Nephron (organoid): ENCODE results near the gene RAD51D.

Source experiments
- H3K27ac Mint-ChIP-seq, 3 experiments: 2 replicates each; pipeline ENCODE4 v1.8.0; 2020; ENCODE audit warnings: mixed read lengths in 3 of 3, mild to moderate bottlenecking in 2 of 3, moderate library complexity in 1 of 3
- H3K27me3 Mint-ChIP-seq: 2 replicates; pipeline ENCODE4 v1.8.0; 2021; ENCODE audit warnings: low read depth, mild to moderate bottlenecking, moderate library complexity, mixed read lengths
- H3K36me3 Mint-ChIP-seq: 2 replicates; pipeline ENCODE4 v1.8.0; 2020; ENCODE audit warnings: low read depth, mixed read lengths
- H3K4me1 Mint-ChIP-seq: 2 replicates; pipeline ENCODE4 v1.8.0; 2020; ENCODE audit warnings: mixed read lengths
- H3K4me3 Mint-ChIP-seq, 3 experiments: 2 replicates each; pipeline ENCODE4 v1.8.0; 2020; ENCODE audit warnings: mild to moderate bottlenecking in 3 of 3, mixed read lengths in 3 of 3, moderate library complexity in 2 of 3
- H3K9me3 Mint-ChIP-seq: 2 replicates; pipeline ENCODE4 v1.8.0; 2020; ENCODE audit warnings: mixed read lengths
- CTCF ChIP-seq, 3 experiments: fragments of 200-600 bp; sonication (generic); IDR thresholded peaks; one replicate each; pipeline ENCODE4 v1.5.0; 2021; ENCODE audit warnings: antibody characterized with exemption in 3 of 3; ENCODE audit not compliant: unreplicated experiment in 3 of 3

The RAD51D gene

GRCh38 chr17:35119370-35120165, at the start of gene RAD51D:
TSS of gene RAD51D (minus strand) at chr17:35119860. CDS start at chr17:35119613, 247 bp downstream.
- Mint-ChIP-seq H3K9me3 (no peaks in the 10 kb centered on the region), H3K27me3 (peaks cover 12% of the 10 kb centered on the region), H3K4me1 (no peaks in the 10 kb centered on the region), H3K36me3 (no peaks in the 10 kb centered on the region), H3K4me3 (peak within 1 kb of the TSS; percentile 89 to 94 (median 94)), H3K27ac (peak within 1 kb of the TSS in 2 of 3 experiments; percentile 65 to 81)
- TF ChIP-seq CTCF (IDR thresholded peaks at IDR 0.05; ENCODE audit: unreplicated experiment in 3 of 3): peak; percentile 94 to 96 (median 95)

GRCh38 chr17:35167666-35168065, 48.0 kb upstream of the RAD51D start:
- H3K27ac Mint-ChIP-seq: no peak overlapping the region
- no peaks in the 10 kb centered on the region for H3K9me3 Mint-ChIP-seq

GRCh38 chr17:35167046-35167445, 47.4 kb upstream of the RAD51D start:
- peaks cover 4% of the 10 kb centered on the region for H3K27me3 Mint-ChIP-seq

More at GRCh38 chr17:35167666-35168065, 48.0 kb upstream of the RAD51D start:
- no peaks in the 10 kb centered on the region for H3K4me1 Mint-ChIP-seq
- H3K36me3 Mint-ChIP-seq: no peaks in the 10 kb centered on the region
- TF ChIP-seq CTCF (IDR thresholded peaks at IDR 0.05; ENCODE audit: unreplicated experiment in 3 of 3): no peak
- H3K4me3 Mint-ChIP-seq: no peak overlapping the region
- H3K27me3 Mint-ChIP-seq: peaks cover 4% of the 10 kb centered on the region

GRCh38 chr17:35166526-35166925, 46.9 kb upstream of the RAD51D start:
- Mint-ChIP-seq H3K27ac (no peak overlapping the region), H3K9me3 (no peaks in the 10 kb centered on the region), H3K36me3 (no peaks in the 10 kb centered on the region), H3K27me3 (peaks cover 4% of the 10 kb centered on the region), H3K4me3 (no peak overlapping the region), H3K4me1 (no peaks in the 10 kb centered on the region)
- no peak for TF ChIP-seq CTCF (IDR thresholded peaks at IDR 0.05; ENCODE audit: unreplicated experiment in 3 of 3)

More at GRCh38 chr17:35167046-35167445, 47.4 kb upstream of the RAD51D start:
- H3K4me1 Mint-ChIP-seq: no peaks in the 10 kb centered on the region
- H3K4me3 Mint-ChIP-seq: no peak overlapping the region
- no peak overlapping the region for H3K27ac Mint-ChIP-seq
- H3K9me3 Mint-ChIP-seq: no peaks in the 10 kb centered on the region
- no peak for TF ChIP-seq CTCF (IDR thresholded peaks at IDR 0.05; ENCODE audit: unreplicated experiment in 3 of 3)
- H3K36me3 Mint-ChIP-seq: no peaks in the 10 kb centered on the region

GRCh38 chr17:35164716-35165115, 45.1 kb upstream of the RAD51D start:
- Mint-ChIP-seq H3K4me3 (no peak overlapping the region), H3K27me3 (peaks cover 15% of the 10 kb centered on the region), H3K4me1 (no peaks in the 10 kb centered on the region), H3K36me3 (no peaks in the 10 kb centered on the region), H3K27ac (no peak overlapping the region), H3K9me3 (no peaks in the 10 kb centered on the region)
- no peak for TF ChIP-seq CTCF (IDR thresholded peaks at IDR 0.05; ENCODE audit: unreplicated experiment in 3 of 3)

GRCh38 chr17:35163886-35164285, 44.2 kb upstream of the RAD51D start:
- H3K9me3 Mint-ChIP-seq: no peaks in the 10 kb centered on the region
- no peak overlapping the region for H3K4me3 Mint-ChIP-seq
- no peak for TF ChIP-seq CTCF (IDR thresholded peaks at IDR 0.05; ENCODE audit: unreplicated experiment in 3 of 3)
- H3K4me1 Mint-ChIP-seq: no peaks in the 10 kb centered on the region
- H3K36me3 Mint-ChIP-seq: no peaks in the 10 kb centered on the region
- peaks cover 17% of the 10 kb centered on the region for H3K27me3 Mint-ChIP-seq
- H3K27ac Mint-ChIP-seq: no peak overlapping the region
